ENCODE data around the gene SLC13A3. TPM values are rescaled to one million over a fixed set of nuclear protein-coding genes. Genes with fewer than 3 reads are reported as not detected.

SLC13A3 gene
- total RNA-seq, 1 donor from 2014 or later = 0.30 TPM

- peaks cover 23% of the 10 kb centered on the region for H3K27me3 ChIP-seq (ENCODE audit: low read depth)
- H3K4me1 ChIP-seq = no peaks in the 10 kb centered on the region
- peaks cover 41% of the 10 kb centered on the region for H3K9me3 ChIP-seq (replicated peaks)
- TF ChIP-seq CTCF (IDR thresholded peaks at IDR 0.05; ENCODE audit: borderline replicate concordance) = no peak
- DNase-seq = no peak
- no peak overlapping the region for H3K4me3 ChIP-seq
- H3K27ac ChIP-seq (replicated peaks) = no peak overlapping the region
- no peaks in the 10 kb centered on the region for H3K36me3 ChIP-seq
- intact Hi-C loops (cut with micrococcal nuclease) = no loop called here
Observed at GRCh38 chr20:46625875-46626373, 25.3 kb downstream of the SLC13A3 start.

GRCh38 chr20:46624946-46625345 is 26.3 kb downstream of the SLC13A3 start:
- H3K27me3 ChIP-seq (ENCODE audit: low read depth) = peaks cover 23% of the 10 kb centered on the region
- peaks cover 33% of the 10 kb centered on the region for H3K9me3 ChIP-seq (replicated peaks)
- no peak for TF ChIP-seq CTCF (IDR thresholded peaks at IDR 0.05; ENCODE audit: borderline replicate concordance)
- no peak overlapping the region for H3K27ac ChIP-seq (replicated peaks)
- no peak for DNase-seq
- no peaks in the 10 kb centered on the region for H3K36me3 ChIP-seq
- no peaks in the 10 kb centered on the region for H3K4me1 ChIP-seq
- intact Hi-C loops (cut with micrococcal nuclease) = no loop called here
- no peak overlapping the region for H3K4me3 ChIP-seq

- TF ChIP-seq CTCF (IDR thresholded peaks at IDR 0.05; ENCODE audit: borderline replicate concordance) = no peak
- no peaks in the 10 kb centered on the region for H3K36me3 ChIP-seq
- no peak overlapping the region for H3K27ac ChIP-seq (replicated peaks)
- peaks cover 19% of the 10 kb centered on the region for H3K9me3 ChIP-seq (replicated peaks)
- no peak for DNase-seq
- no peak overlapping the region for H3K4me3 ChIP-seq
- intact Hi-C loops (cut with micrococcal nuclease) = no loop called here
- peaks cover 23% of the 10 kb centered on the region for H3K27me3 ChIP-seq (ENCODE audit: low read depth)
- no peaks in the 10 kb centered on the region for H3K4me1 ChIP-seq
Observed at GRCh38 chr20:46622165-46622564, 29.1 kb downstream of the SLC13A3 start.

- DNase-seq = no peak
- no peak overlapping the region for H3K4me3 ChIP-seq
- H3K27me3 ChIP-seq (ENCODE audit: low read depth) = peaks cover 20% of the 10 kb centered on the region
- no peaks in the 10 kb centered on the region for H3K36me3 ChIP-seq
- no peaks in the 10 kb centered on the region for H3K4me1 ChIP-seq
- no peak overlapping the region for H3K27ac ChIP-seq (replicated peaks)
- peaks cover 19% of the 10 kb centered on the region for H3K9me3 ChIP-seq (replicated peaks)
- intact Hi-C loops (cut with micrococcal nuclease) = no loop called here
- TF ChIP-seq CTCF (IDR thresholded peaks at IDR 0.05; ENCODE audit: borderline replicate concordance) = no peak
Observed at GRCh38 chr20:46621492-46621891, 29.8 kb downstream of the SLC13A3 start.

- Histone ChIP-seq H3K27me3 (ENCODE audit: low read depth) (peaks cover 9% of the 10 kb centered on the region), H3K36me3 (no peaks in the 10 kb centered on the region), H3K9me3 (replicated peaks) (peaks cover 12% of the 10 kb centered on the region), H3K4me1 (no peaks in the 10 kb centered on the region), H3K4me3 (no peak overlapping the region), H3K27ac (replicated peaks) (no peak overlapping the region)
- intact Hi-C loops (cut with micrococcal nuclease) = no loop called here
- no peak for DNase-seq
- TF ChIP-seq CTCF (IDR thresholded peaks at IDR 0.05; ENCODE audit: borderline replicate concordance) = no peak
Observed at GRCh38 chr20:46619445-46619844, 31.8 kb downstream of the SLC13A3 start.

Data from left ventricle myocardium inferior (tissue), 1 donor.